Measurements from ENCODE around the gene FILIP1. TPM values are rescaled to one million over a fixed set of nuclear protein-coding genes. Genes with fewer than 3 reads are reported as not detected.

FILIP1 gene
- total RNA-seq, 3 donors from 2014 or later: 2.9 to 4.3 (median 4.3) TPM

DNA sequence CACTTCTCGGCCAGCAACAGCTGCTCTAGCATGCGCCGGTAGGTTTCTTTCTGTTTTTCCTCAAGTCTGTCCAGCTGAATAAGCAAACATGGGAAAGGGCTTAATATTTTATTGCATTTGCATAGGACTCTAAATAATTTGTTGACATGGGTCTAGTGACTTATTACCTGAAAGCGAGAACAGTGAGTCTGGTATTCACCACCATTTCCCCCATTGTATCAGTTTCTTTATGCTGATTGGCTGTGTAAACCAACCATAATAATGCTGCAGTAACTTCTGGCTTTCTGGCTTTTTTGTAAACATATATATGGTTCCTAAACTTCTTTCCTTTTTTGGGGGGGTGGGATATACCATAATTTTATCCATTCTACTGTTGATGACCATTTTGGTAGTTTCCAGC lies 140.0 kb downstream of the FILIP1 start:
- no peaks in the 10 kb centered on the region for H3K36me3 ChIP-seq
- intact Hi-C loops (cut with DNase I; ENCODE audit: low total_unique reads): no loop called here
- no peaks in the 10 kb centered on the region for H3K27me3 ChIP-seq
- H3K4me1 ChIP-seq: no peaks in the 10 kb centered on the region
- no peak overlapping the region for H3K27ac ChIP-seq
- H3K9me3 ChIP-seq: no peaks in the 10 kb centered on the region
- no peak for TF ChIP-seq CTCF (IDR thresholded peaks at IDR 0.05)
- TF ChIP-seq POLR2AphosphoS5 (IDR thresholded peaks at IDR 0.05): no peak
- no peak for TF ChIP-seq POLR2A (IDR thresholded peaks at IDR 0.05)
- no peak for DNase-seq (ENCODE audit: low spot score in 2 of 2)
- no peak overlapping the region for H3K4me3 ChIP-seq

- intact Hi-C loops (cut with DNase I; ENCODE audit: low total_unique reads): no loop called here
- no peaks in the 10 kb centered on the region for H3K27me3 ChIP-seq
- TF ChIP-seq CTCF (IDR thresholded peaks at IDR 0.05): no peak
- TF ChIP-seq POLR2AphosphoS5 (IDR thresholded peaks at IDR 0.05): no peak
- no peak for TF ChIP-seq POLR2A (IDR thresholded peaks at IDR 0.05)
- H3K4me1 ChIP-seq: no peaks in the 10 kb centered on the region
- no peaks in the 10 kb centered on the region for H3K9me3 ChIP-seq
- H3K36me3 ChIP-seq: no peaks in the 10 kb centered on the region
- no peak overlapping the region for H3K4me3 ChIP-seq
- H3K27ac ChIP-seq: no peak overlapping the region
- no peak for DNase-seq (ENCODE audit: low spot score in 2 of 2)
Measured at GRCh38 chr6:75351570-75351969, 142.0 kb downstream of the FILIP1 start.

GRCh38 chr6:75350808-75351207 lies 142.8 kb downstream of the FILIP1 start:
- Histone ChIP-seq H3K27me3 (no peaks in the 10 kb centered on the region), H3K4me1 (no peaks in the 10 kb centered on the region), H3K9me3 (no peaks in the 10 kb centered on the region), H3K36me3 (no peaks in the 10 kb centered on the region), H3K4me3 (no peak overlapping the region), H3K27ac (no peak overlapping the region)
- intact Hi-C loops (cut with DNase I; ENCODE audit: low total_unique reads): no loop called here
- DNase-seq (ENCODE audit: low spot score in 2 of 2): no peak
- TF ChIP-seq POLR2AphosphoS5 (IDR thresholded peaks at IDR 0.05): no peak
- TF ChIP-seq POLR2A (IDR thresholded peaks at IDR 0.05): no peak
- TF ChIP-seq CTCF (IDR thresholded peaks at IDR 0.05): no peak

- H3K27ac ChIP-seq: no peak overlapping the region
- DNase-seq (ENCODE audit: low spot score in 2 of 2): no peak
- no peaks in the 10 kb centered on the region for H3K4me1 ChIP-seq
- no peaks in the 10 kb centered on the region for H3K27me3 ChIP-seq
- no peaks in the 10 kb centered on the region for H3K9me3 ChIP-seq
- TF ChIP-seq POLR2AphosphoS5 (IDR thresholded peaks at IDR 0.05) (no peak), CTCF (IDR thresholded peaks at IDR 0.05) (no peak), POLR2A (IDR thresholded peaks at IDR 0.05) (no peak)
- H3K36me3 ChIP-seq: no peaks in the 10 kb centered on the region
- intact Hi-C loops (cut with DNase I; ENCODE audit: low total_unique reads): no loop called here
- H3K4me3 ChIP-seq: no peak overlapping the region
Measured at GRCh38 chr6:75350156-75350555, 143.4 kb downstream of the FILIP1 start.

- Histone ChIP-seq H3K36me3 (no peaks in the 10 kb centered on the region), H3K4me1 (no peaks in the 10 kb centered on the region), H3K9me3 (no peaks in the 10 kb centered on the region), H3K4me3 (peak overlapping the region; percentile 35 to 63 (median 39)), H3K27me3 (no peaks in the 10 kb centered on the region), H3K27ac (peak overlapping the region in 1 of 2 donors; percentile 24)
- intact Hi-C loops (cut with DNase I; ENCODE audit: low total_unique reads): no loop called here
- TF ChIP-seq POLR2A (IDR thresholded peaks at IDR 0.05) (no peak), CTCF (IDR thresholded peaks at IDR 0.05) (no peak), POLR2AphosphoS5 (IDR thresholded peaks at IDR 0.05) (no peak)
- no peak for DNase-seq (ENCODE audit: low spot score in 2 of 2)
Measured at GRCh38 chr6:75349262-75349984, 144.2 kb downstream of the FILIP1 start.
